Neuron (in vitro differentiated cells): ENCODE measurements around the gene TEDC2.
"Not testable (repeated sequence)": the region's sequence is repeated elsewhere in the genome, so short reads cannot be mapped to it uniquely, and the experiment has no call there.

Source experiments
- H2AFZ ChIP-seq: one replicate; pipeline ENCODE4 v1.6.1; 2013; ENCODE audit warnings: low read depth, mild to moderate bottlenecking, inconsistent platforms, low read length, moderate library complexity
- H3K27me3 ChIP-seq: one replicate; pipeline ENCODE4 v1.6.1; 2013; ENCODE audit warnings: low read length; ENCODE audit not compliant: insufficient read depth
- H3K36me3 ChIP-seq: one replicate; pipeline ENCODE4 v1.6.1; 2013; ENCODE audit warnings: low read length; ENCODE audit not compliant: insufficient read depth
- H3K4me1 ChIP-seq: one replicate; pipeline ENCODE4 v1.6.1; 2013; ENCODE audit warnings: low read length; ENCODE audit not compliant: insufficient read depth
- H3K4me3 ChIP-seq: 2 replicates; pipeline ENCODE4 v1.5.1; 2013; ENCODE audit warnings: mild to moderate bottlenecking, low read length, moderate library complexity
- H3K9me3 ChIP-seq: one replicate; pipeline ENCODE4 v1.6.1; 2013; ENCODE audit warnings: low read length

TEDC2 gene

GRCh38 chr16:2429034-2429770 lies 30.7 kb upstream of the TEDC2 start, which contains the start of gene CCNF:
TSS of gene CCNF (plus strand) at chr16:2429447. CDS start at chr16:2429482, 35 bp downstream.
- peak within 1 kb of the TSS; percentile 85 for H2AFZ ChIP-seq
- peaks cover 14% of the 10 kb centered on the region for H3K4me1 ChIP-seq
- no peaks in the 10 kb centered on the region for H3K9me3 ChIP-seq
- peaks cover 19% of the 10 kb centered on the region for H3K36me3 ChIP-seq
- no peaks in the 10 kb centered on the region for H3K27me3 ChIP-seq
- H3K4me3 ChIP-seq: peak within 1 kb of the TSS; percentile 85

- no peaks in the 10 kb centered on the region for H3K27me3 ChIP-seq
- peak overlapping the region; percentile 85 for H2AFZ ChIP-seq
- peak overlapping the region; percentile 85 for H3K4me3 ChIP-seq
- H3K4me1 ChIP-seq: peaks cover 14% of the 10 kb centered on the region
- peaks cover 22% of the 10 kb centered on the region for H3K36me3 ChIP-seq
- no peaks in the 10 kb centered on the region for H3K9me3 ChIP-seq
Observed at GRCh38 chr16:2429771-2430663, 29.9 kb upstream of the TEDC2 start.

GRCh38 chr16:2432286-2432685 lies 27.6 kb upstream of the TEDC2 start:
- peaks cover 14% of the 10 kb centered on the region for H3K4me1 ChIP-seq
- H2AFZ ChIP-seq: no peak overlapping the region
- H3K36me3 ChIP-seq: peaks cover 40% of the 10 kb centered on the region

GRCh38 chr16:2432801-2433505 lies 27.0 kb upstream of the TEDC2 start:
- Histone ChIP-seq H3K9me3 (no peaks in the 10 kb centered on the region), H3K36me3 (peaks cover 47% of the 10 kb centered on the region), H3K27me3 (no peaks in the 10 kb centered on the region), H3K4me3 (no peak overlapping the region), H3K4me1 (peaks cover 14% of the 10 kb centered on the region), H2AFZ (no peak overlapping the region)

More at GRCh38 chr16:2432286-2432685, 27.6 kb upstream of the TEDC2 start:
- Histone ChIP-seq H3K4me3 (no peak overlapping the region), H3K27me3 (no peaks in the 10 kb centered on the region), H3K9me3 (no peaks in the 10 kb centered on the region)

GRCh38 chr16:2435236-2435635 lies 24.7 kb upstream of the TEDC2 start:
- not testable (repeated sequence) for H3K27me3 ChIP-seq, H3K9me3 ChIP-seq, H3K4me3 ChIP-seq, H2AFZ ChIP-seq
- H3K4me1 ChIP-seq: peaks cover 11% of the 10 kb centered on the region
- H3K36me3 ChIP-seq: peaks cover 68% of the 10 kb centered on the region

- no peaks in the 10 kb centered on the region for H3K9me3 ChIP-seq
- H3K36me3 ChIP-seq: peaks cover 73% of the 10 kb centered on the region
- peaks cover 2% of the 10 kb centered on the region for H3K4me1 ChIP-seq
- H2AFZ ChIP-seq: no peak overlapping the region
- H3K4me3 ChIP-seq: no peak overlapping the region
- H3K27me3 ChIP-seq: no peaks in the 10 kb centered on the region
Observed at GRCh38 chr16:2436110-2436509, 23.8 kb upstream of the TEDC2 start.

GRCh38 chr16:2437032-2437790 lies 22.7 kb upstream of the TEDC2 start:
- peaks cover 73% of the 10 kb centered on the region for H3K36me3 ChIP-seq
- H3K4me3 ChIP-seq: no peak overlapping the region
- H3K27me3 ChIP-seq: no peaks in the 10 kb centered on the region
- H3K9me3 ChIP-seq: no peaks in the 10 kb centered on the region
- no peaks in the 10 kb centered on the region for H3K4me1 ChIP-seq
- no peak overlapping the region for H2AFZ ChIP-seq

- Histone ChIP-seq H3K4me1 (no peaks in the 10 kb centered on the region), H3K27me3 (no peaks in the 10 kb centered on the region), H3K9me3 (no peaks in the 10 kb centered on the region), H3K36me3 (peaks cover 65% of the 10 kb centered on the region), H3K4me3 (no peak overlapping the region), H2AFZ (no peak overlapping the region)
Observed at GRCh38 chr16:2438121-2438520, 21.8 kb upstream of the TEDC2 start.

- Histone ChIP-seq H3K4me3 (no peak overlapping the region), H3K4me1 (no peaks in the 10 kb centered on the region), H3K36me3 (peaks cover 64% of the 10 kb centered on the region), H2AFZ (no peak overlapping the region), H3K27me3 (no peaks in the 10 kb centered on the region), H3K9me3 (no peaks in the 10 kb centered on the region)
Observed at GRCh38 chr16:2439598-2439997, 20.3 kb upstream of the TEDC2 start.

GRCh38 chr16:2441143-2441804 lies 18.6 kb upstream of the TEDC2 start:
- H3K4me3 ChIP-seq, H2AFZ ChIP-seq, H3K9me3 ChIP-seq, H3K27me3 ChIP-seq, H3K4me1 ChIP-seq: not testable (repeated sequence)
- peaks cover 70% of the 10 kb centered on the region for H3K36me3 ChIP-seq

- no peaks in the 10 kb centered on the region for H3K27me3 ChIP-seq
- no peak overlapping the region for H3K4me3 ChIP-seq
- H2AFZ ChIP-seq: no peak overlapping the region
- no peaks in the 10 kb centered on the region for H3K4me1 ChIP-seq
- no peaks in the 10 kb centered on the region for H3K9me3 ChIP-seq
- H3K36me3 ChIP-seq: peaks cover 68% of the 10 kb centered on the region
Observed at GRCh38 chr16:2443555-2443954, 16.4 kb upstream of the TEDC2 start.
